Prostate gland (tissue), 2 donors: ENCODE data around the gene ANKRD55. TPM values are rescaled to one million over a fixed set of nuclear protein-coding genes. Genes with fewer than 3 reads are reported as not detected.
"Not testable (repeated sequence)": the region's sequence is repeated elsewhere in the genome, so short reads cannot be mapped to it uniquely, and the experiment has no call there.

Experiments used
- DNase-seq: peaks from one replicate; pipeline ENCODE4 v3.0.0-alpha.2; 2019; ENCODE audit warnings: low spot score
- H3K27ac ChIP-seq, 2 donors: fragments of 200-600 bp; sonication (generic); 2 replicates each; pipeline ENCODE4 v1.5.1; 2017 to 2019
- H3K27me3 ChIP-seq: fragments of 200-600 bp; sonication (generic); replicated peaks from 2 replicates; pipeline ENCODE4 v1.5.1; 2019; ENCODE audit not compliant: insufficient read depth
- H3K36me3 ChIP-seq, 2 donors: fragments of 200-600 bp; sonication (generic); 1 replicate in 1 of 2; 2 replicates in 1 of 2; pipeline versions ENCODE4 v1.5.1 to v1.8.1; 2017 to 2019
- H3K4me1 ChIP-seq: fragments of 200-600 bp; sonication (generic); replicated peaks from 2 replicates; pipeline ENCODE4 v1.5.1; 2019
- H3K4me3 ChIP-seq, 2 donors: fragments of 200-600 bp; sonication (generic); 2 replicates each; pipeline ENCODE4 v1.5.1; 2017 to 2019
- H3K9me3 ChIP-seq: fragments of 200-600 bp; sonication (generic); 2 replicates; pipeline ENCODE4 v1.5.1; 2017
- POLR2A ChIP-seq: fragments of 450-650 bp; IDR thresholded peaks from one replicate; pipeline ENCODE4 v1.6.1; 2016; ENCODE audit warnings: antibody characterized with exemption, mild to moderate bottlenecking
- POLR2AphosphoS5 ChIP-seq: sonication (generic); formaldehyde crosslinking; IDR thresholded peaks from one replicate; pipeline ENCODE4 v1.6.1; 2017; ENCODE audit warnings: antibody characterized with exemption
- WGBS: methylation state at CpG from one replicate; pipeline ENCODE4 v1.1.5; 2018; 5-methylcytosine and 5-hydroxymethylcytosine counted together
- intact Hi-C: fragments of 100-400 bp; cut with DNase I; formaldehyde crosslinking; loops from one replicate; pipeline ENCODE4 v1.14.2; 2022
- total RNA-seq, 2 donors: library from RNA; depleted of rRNA; stranded (reverse); fragments of >200 nt; gene quantifications; one replicate each; pipeline ENCODE4 v1.1.0, GENCODE V29; 2016
- TF ChIP-seq, protein P1 (sequence below), 4 experiments: fragments of 200-600 bp in 2 of 4; fragments of 450-650 bp in 2 of 4; sonication (generic) in 2 of 4; IDR thresholded peaks; 1 replicate in 3 of 4; 2 replicates in 1 of 4; pipeline ENCODE4 v1.5.1; 2016 to 2019; ENCODE audit warnings: antibody characterized with exemption in 4 of 4, mild to moderate bottlenecking in 2 of 4, moderate library complexity in 2 of 4

The ANKRD55 gene
- total RNA-seq, 2 donors from 2014 or later, result 1.1 TPM; not detected in 1

DNA sequence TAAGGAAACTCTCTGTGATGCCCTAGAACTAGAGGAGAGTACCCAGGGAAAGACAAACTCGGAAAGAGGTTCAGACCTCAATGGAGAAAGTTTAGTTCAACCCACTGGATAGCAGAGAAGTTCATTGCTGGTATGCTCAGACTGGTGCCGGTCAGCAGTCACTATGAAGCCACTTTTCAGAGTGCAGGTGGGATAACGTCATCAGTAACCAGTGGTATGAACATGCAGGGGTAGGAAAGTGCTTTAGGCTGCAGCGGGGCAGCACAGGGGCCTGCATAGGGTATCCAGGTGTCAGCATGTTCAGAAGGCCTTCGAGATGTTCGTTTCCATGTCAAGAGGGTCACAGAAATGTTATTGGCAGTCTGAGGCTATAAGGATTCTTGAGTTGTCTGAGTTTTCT lies 20.8 kb upstream of the ANKRD55 start:
- Histone ChIP-seq H3K4me3 (no peak overlapping the region), H3K36me3 (no peaks in the 10 kb centered on the region), H3K27ac (no peak overlapping the region), H3K27me3 (no peaks in the 10 kb centered on the region), H3K9me3 (no peaks in the 10 kb centered on the region), H3K4me1 (no peaks in the 10 kb centered on the region)
- no peak for DNase-seq
- intact Hi-C loops, result no loop called here
- no peak for TF ChIP-seq POLR2AphosphoS5
- TF ChIP-seq, protein P1, sequence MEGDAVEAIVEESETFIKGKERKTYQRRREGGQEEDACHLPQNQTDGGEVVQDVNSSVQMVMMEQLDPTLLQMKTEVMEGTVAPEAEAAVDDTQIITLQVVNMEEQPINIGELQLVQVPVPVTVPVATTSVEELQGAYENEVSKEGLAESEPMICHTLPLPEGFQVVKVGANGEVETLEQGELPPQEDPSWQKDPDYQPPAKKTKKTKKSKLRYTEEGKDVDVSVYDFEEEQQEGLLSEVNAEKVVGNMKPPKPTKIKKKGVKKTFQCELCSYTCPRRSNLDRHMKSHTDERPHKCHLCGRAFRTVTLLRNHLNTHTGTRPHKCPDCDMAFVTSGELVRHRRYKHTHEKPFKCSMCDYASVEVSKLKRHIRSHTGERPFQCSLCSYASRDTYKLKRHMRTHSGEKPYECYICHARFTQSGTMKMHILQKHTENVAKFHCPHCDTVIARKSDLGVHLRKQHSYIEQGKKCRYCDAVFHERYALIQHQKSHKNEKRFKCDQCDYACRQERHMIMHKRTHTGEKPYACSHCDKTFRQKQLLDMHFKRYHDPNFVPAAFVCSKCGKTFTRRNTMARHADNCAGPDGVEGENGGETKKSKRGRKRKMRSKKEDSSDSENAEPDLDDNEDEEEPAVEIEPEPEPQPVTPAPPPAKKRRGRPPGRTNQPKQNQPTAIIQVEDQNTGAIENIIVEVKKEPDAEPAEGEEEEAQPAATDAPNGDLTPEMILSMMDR (IDR thresholded peaks at IDR 0.05), result no peak
- no peak for TF ChIP-seq POLR2A
- 85% methylated on average over 6 of the region's 6 CpGs for WGBS

DNA sequence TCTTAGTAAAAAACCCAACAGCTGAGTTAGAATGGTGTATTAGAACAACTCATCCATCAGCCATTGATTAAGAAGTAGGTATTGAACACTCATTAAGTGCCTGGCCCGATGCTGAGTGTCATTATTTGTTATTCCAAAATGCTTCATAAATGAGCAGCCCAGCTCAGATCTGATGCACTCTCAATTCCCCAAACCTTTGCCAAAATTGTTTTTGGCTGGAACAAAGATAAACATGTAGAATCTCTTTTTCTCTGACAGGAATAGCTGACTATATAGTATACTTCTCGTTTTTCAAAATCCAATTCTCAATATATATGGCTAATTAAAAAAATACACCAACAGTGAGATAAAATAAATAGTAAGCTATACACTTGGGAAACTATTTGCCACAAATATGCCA lies 20.0 kb upstream of the ANKRD55 start:
- intact Hi-C loops, result no loop called here
- Histone ChIP-seq H3K36me3 (no peaks in the 10 kb centered on the region), H3K4me3 (no peak overlapping the region), H3K4me1 (no peaks in the 10 kb centered on the region), H3K9me3 (no peaks in the 10 kb centered on the region), H3K27ac (no peak overlapping the region), H3K27me3 (no peaks in the 10 kb centered on the region)
- WGBS, result 58% methylated on average over 2 of the region's 2 CpGs
- no peak for TF ChIP-seq POLR2A
- TF ChIP-seq, protein P1 (IDR thresholded peaks at IDR 0.05), result no peak
- TF ChIP-seq POLR2AphosphoS5, result no peak
- no peak for DNase-seq

GRCh38 chr5:56251918-56252553 lies 18.9 kb upstream of the ANKRD55 start:
- WGBS, result 79% methylated on average over 4 of the region's 4 CpGs
- Histone ChIP-seq H3K9me3 (no peaks in the 10 kb centered on the region), H3K36me3 (no peaks in the 10 kb centered on the region), H3K4me1 (no peaks in the 10 kb centered on the region), H3K27me3 (no peaks in the 10 kb centered on the region), H3K27ac (no peak overlapping the region), H3K4me3 (no peak overlapping the region)
- TF ChIP-seq POLR2A, result no peak
- TF ChIP-seq, protein P1 (IDR thresholded peaks at IDR 0.05), result no peak
- DNase-seq, result no peak
- intact Hi-C loops, result no loop called here

- TF ChIP-seq POLR2AphosphoS5 (no peak), POLR2A (no peak)
- TF ChIP-seq, protein P1 (IDR thresholded peaks at IDR 0.05), result no peak
- no peak for DNase-seq
- Histone ChIP-seq H3K36me3 (no peaks in the 10 kb centered on the region), H3K27me3 (no peaks in the 10 kb centered on the region), H3K4me3 (no peak overlapping the region), H3K27ac (no peak overlapping the region), H3K4me1 (no peaks in the 10 kb centered on the region), H3K9me3 (no peaks in the 10 kb centered on the region)
- intact Hi-C loops, result no loop called here
Observed at GRCh38 chr5:56251440-56251839, 18.3 kb upstream of the ANKRD55 start.

- intact Hi-C loops, result no loop called here
- Histone ChIP-seq H3K4me3 (no peak overlapping the region), H3K9me3 (no peaks in the 10 kb centered on the region), H3K27ac (no peak overlapping the region), H3K4me1 (no peaks in the 10 kb centered on the region), H3K27me3 (no peaks in the 10 kb centered on the region), H3K36me3 (no peaks in the 10 kb centered on the region)
- WGBS, result 39% methylated on average over 3 of the region's 3 CpGs
- TF ChIP-seq POLR2A (no peak), POLR2AphosphoS5 (no peak)
- TF ChIP-seq, protein P1 (IDR thresholded peaks at IDR 0.05), result no peak
- no peak for DNase-seq
Observed at GRCh38 chr5:56250011-56250410, 16.9 kb upstream of the ANKRD55 start.

DNA sequence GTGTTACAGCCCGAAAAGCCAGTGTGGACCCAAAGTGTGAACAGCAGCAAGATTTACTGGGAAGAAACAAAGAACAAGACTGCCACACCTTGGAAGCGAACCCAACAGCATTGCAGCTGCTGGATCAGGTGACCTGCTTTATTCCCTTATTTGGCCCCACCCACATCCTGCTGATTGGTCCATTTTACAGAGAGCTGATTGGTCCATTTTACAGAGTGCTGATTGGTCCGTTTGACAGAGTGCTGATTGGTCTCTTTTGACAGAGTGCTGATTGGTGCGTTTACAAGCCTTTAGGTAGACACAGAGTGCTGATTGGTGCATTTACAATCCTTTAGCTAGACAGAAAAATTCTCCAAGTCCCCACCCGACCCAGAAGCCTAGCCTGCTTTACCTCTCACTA lies 16.0 kb upstream of the ANKRD55 start:
- H3K9me3 ChIP-seq, H3K4me1 ChIP-seq, DNase-seq, H3K27ac ChIP-seq, H3K4me3 ChIP-seq, H3K27me3 ChIP-seq, intact Hi-C loops, H3K36me3 ChIP-seq: not testable (repeated sequence)
- 87% methylated on average over 5 of the region's 5 CpGs for WGBS
